HepG2 (cell line): ENCODE measurements around the gene CCDC57. TPM values are rescaled to one million over a fixed set of nuclear protein-coding genes. Genes with fewer than 3 reads are reported as not detected.

ENCODE experiments used
- CERS6 ChIP-seq: sonication (generic); formaldehyde crosslinking; IDR thresholded peaks from 2 replicates; pipeline ENCODE4 v1.5.0; 2020; ENCODE audit warnings: missing genetic modification reagents
- CREB1 ChIP-seq, 2 experiments: fragments of 450-650 bp in 1 of 2; IDR thresholded peaks; 2 replicates each; pipeline ENCODE4 v1.6.1; 2016 to 2017; ENCODE audit warnings: control low read depth in 1 of 2, mild to moderate bottlenecking in 1 of 2, missing compliant biosample characterization in 1 of 2, missing genetic modification characterization in 1 of 2
- DMTF1 ChIP-seq: sonication (generic); formaldehyde crosslinking; IDR thresholded peaks from 2 replicates; pipeline ENCODE4 v1.4.0; 2020; ENCODE audit warnings: mild to moderate bottlenecking, missing genetic modification reagents
- KDM1A ChIP-seq: IDR thresholded peaks from 2 replicates; pipeline ENCODE4 v1.6.1; 2016; ENCODE audit warnings: missing compliant biosample characterization
- MED13 ChIP-seq: sonication (generic); formaldehyde crosslinking; IDR thresholded peaks from 2 replicates; pipeline ENCODE4 v1.5.0; 2020; ENCODE audit warnings: missing genetic modification reagents
- MYC ChIP-seq: sonication (generic); formaldehyde crosslinking; IDR thresholded peaks from 2 replicates; pipeline ENCODE4 v1.9.0; 2021; ENCODE audit warnings: missing genetic modification reagents, borderline replicate concordance
- PHF8 ChIP-seq: sonication (generic); formaldehyde crosslinking; IDR thresholded peaks from 2 replicates; pipeline ENCODE4 v1.5.0; 2020; ENCODE audit warnings: missing genetic modification reagents
- POGK ChIP-seq: sonication (generic); formaldehyde crosslinking; conservative IDR thresholded peaks from 2 replicates; pipeline ENCODE4 v1.8.0; 2022; ENCODE audit warnings: mild to moderate bottlenecking, moderate library complexity, missing genetic modification reagents
- SALL1 ChIP-seq: sonication (generic); formaldehyde crosslinking; IDR thresholded peaks from 2 replicates; pipeline ENCODE4 v1.8.0; 2022; ENCODE audit warnings: mild to moderate bottlenecking, missing genetic modification reagents
- TIGD3 ChIP-seq: sonication (generic); formaldehyde crosslinking; IDR thresholded peaks from 2 replicates; pipeline ENCODE4 v1.5.1; 2020; ENCODE audit warnings: mild to moderate bottlenecking, missing genetic modification reagents, borderline replicate concordance
- ZFP36L2 ChIP-seq: sonication (generic); formaldehyde crosslinking; IDR thresholded peaks from 2 replicates; pipeline ENCODE4 v1.4.0; 2020; ENCODE audit warnings: missing genetic modification reagents
- ZNF10 ChIP-seq: sonication (generic); formaldehyde crosslinking; IDR thresholded peaks from 2 replicates; pipeline ENCODE4 v1.4.0; 2020; ENCODE audit warnings: mild to moderate bottlenecking, low read depth, missing genetic modification reagents, borderline replicate concordance
- ZNF232 ChIP-seq: sonication (generic); formaldehyde crosslinking; IDR thresholded peaks from 2 replicates; pipeline ENCODE4 v1.4.0; 2020; ENCODE audit warnings: missing genetic modification reagents, borderline replicate concordance
- ZNF326 ChIP-seq: sonication (generic); formaldehyde crosslinking; IDR thresholded peaks from 2 replicates; pipeline ENCODE4 v1.4.0; 2020; ENCODE audit warnings: missing genetic modification reagents, borderline replicate concordance
- ZNF354B ChIP-seq: sonication (generic); formaldehyde crosslinking; IDR thresholded peaks from 2 replicates; pipeline ENCODE4 v1.8.0; 2022; ENCODE audit warnings: mild to moderate bottlenecking, missing genetic modification reagents
- ZNF383 ChIP-seq: sonication (generic); formaldehyde crosslinking; IDR thresholded peaks from 2 replicates; pipeline ENCODE4 v1.4.0; 2020; ENCODE audit warnings: missing genetic modification reagents, mild to moderate bottlenecking, borderline replicate concordance
- ZNF770 ChIP-seq: sonication (generic); formaldehyde crosslinking; IDR thresholded peaks from 2 replicates; pipeline ENCODE4 v1.5.0; 2020; ENCODE audit warnings: mild to moderate bottlenecking, missing genetic modification reagents
- ZNF83 ChIP-seq: sonication (generic); formaldehyde crosslinking; IDR thresholded peaks from 2 replicates; pipeline ENCODE4 v1.4.0; 2020; ENCODE audit warnings: missing genetic modification reagents, mild to moderate bottlenecking, borderline replicate concordance
- polyA plus RNA-seq, 8 experiments: library from polyadenylated mRNA; depleted of rRNA in 3 of 8; stranded (reverse) in 7 of 8; unstranded in 1 of 8; fragments of >200 nt; fragmentation: Illumina TruSeq in 4 of 8; extraction: Trizol in 4 of 8; gene quantifications; 2 replicates each; pipeline versions ENCODE4 v1.2.1 to v1.2.3, GENCODE V29; 2011 to 2016; ENCODE audit warnings: low read depth in 4 of 8, missing spikeins in 1 of 8, mixed read lengths in 1 of 8; ENCODE audit not compliant: insufficient read depth in 1 of 8
- total RNA-seq, 5 experiments: library from RNA; depleted of rRNA; stranded (reverse); fragments of >200 nt; fragmentation: Illumina TruSeq; extraction: Trizol; gene quantifications; 2 replicates each; pipeline ENCODE4 v1.2.3, GENCODE V29; 2016; ENCODE audit warnings: low read depth in 1 of 5

The CCDC57 gene
- total and polyA plus RNA-seq, 2 of the 13 experiments (the other 11 are each of a cell fraction or from before 2014, with no cell fraction given) = 59.3 to 59.9 TPM

GRCh38 chr17:82105882-82106687 is 106.6 kb downstream of the CCDC57 start (continued):
- peak; percentile 95 for TF ChIP-seq ZNF232 (CRISPR knock-in tag)
- no peak; the same call in 1 of the 2 replicates for TF ChIP-seq ZNF354B (CRISPR knock-in tag)
- TF ChIP-seq SALL1 (CRISPR knock-in tag) = peak; percentile 87
- peak; percentile 52; the same call in 1 of the 2 replicates for TF ChIP-seq CERS6 (CRISPR knock-in tag)
- TF ChIP-seq DMTF1 (CRISPR knock-in tag) = no peak
- no peak; the same call in 1 of the 2 replicates for TF ChIP-seq ZNF383 (CRISPR knock-in tag)
- TF ChIP-seq ZNF770 (CRISPR knock-in tag) = peak; percentile 76; the same call in 1 of the 2 replicates
- TF ChIP-seq ZNF83 = 0 out of 2 replicates have a peak, but pooled peaks have one; percentile 73
- no peak for TF ChIP-seq KDM1A (CRISPR knock-in tag)
- peak; percentile 6; the same call in 1 of the 2 replicates for TF ChIP-seq ZNF326 (CRISPR knock-in tag)
- TF ChIP-seq MED13 (CRISPR knock-in tag) = peak; percentile 61; the same call in 1 of the 2 replicates
- TF ChIP-seq PHF8 (CRISPR knock-in tag) = peak; percentile 96
- TF ChIP-seq TIGD3 (CRISPR knock-in tag) = no peak; the same call in 1 of the 2 replicates
- 0 out of 2 replicates have a peak, but pooled peaks have one; percentile 64 for TF ChIP-seq ZNF10 (CRISPR knock-in tag)
- TF ChIP-seq CREB1 (IDR thresholded peaks at IDR 0.05) = no peak
- TF ChIP-seq CREB1 (CRISPR knock-in tag; IDR thresholded peaks at IDR 0.05) = no peak
- peak; percentile 96 for TF ChIP-seq MYC (CRISPR knock-in tag)
- TF ChIP-seq POGK (CRISPR knock-in tag) = peak; percentile 97
- TF ChIP-seq ZFP36L2 (CRISPR knock-in tag) = no peak
